Kidney capillary endothelial cell (primary cell): ENCODE results near the gene FBXW8.

ENCODE experiments used
- DNase-seq: peaks from one replicate; pipeline ENCODE4 v3.0.0-alpha.2; 2018; ENCODE audit warnings: low spot score

Gene FBXW8

DNA sequence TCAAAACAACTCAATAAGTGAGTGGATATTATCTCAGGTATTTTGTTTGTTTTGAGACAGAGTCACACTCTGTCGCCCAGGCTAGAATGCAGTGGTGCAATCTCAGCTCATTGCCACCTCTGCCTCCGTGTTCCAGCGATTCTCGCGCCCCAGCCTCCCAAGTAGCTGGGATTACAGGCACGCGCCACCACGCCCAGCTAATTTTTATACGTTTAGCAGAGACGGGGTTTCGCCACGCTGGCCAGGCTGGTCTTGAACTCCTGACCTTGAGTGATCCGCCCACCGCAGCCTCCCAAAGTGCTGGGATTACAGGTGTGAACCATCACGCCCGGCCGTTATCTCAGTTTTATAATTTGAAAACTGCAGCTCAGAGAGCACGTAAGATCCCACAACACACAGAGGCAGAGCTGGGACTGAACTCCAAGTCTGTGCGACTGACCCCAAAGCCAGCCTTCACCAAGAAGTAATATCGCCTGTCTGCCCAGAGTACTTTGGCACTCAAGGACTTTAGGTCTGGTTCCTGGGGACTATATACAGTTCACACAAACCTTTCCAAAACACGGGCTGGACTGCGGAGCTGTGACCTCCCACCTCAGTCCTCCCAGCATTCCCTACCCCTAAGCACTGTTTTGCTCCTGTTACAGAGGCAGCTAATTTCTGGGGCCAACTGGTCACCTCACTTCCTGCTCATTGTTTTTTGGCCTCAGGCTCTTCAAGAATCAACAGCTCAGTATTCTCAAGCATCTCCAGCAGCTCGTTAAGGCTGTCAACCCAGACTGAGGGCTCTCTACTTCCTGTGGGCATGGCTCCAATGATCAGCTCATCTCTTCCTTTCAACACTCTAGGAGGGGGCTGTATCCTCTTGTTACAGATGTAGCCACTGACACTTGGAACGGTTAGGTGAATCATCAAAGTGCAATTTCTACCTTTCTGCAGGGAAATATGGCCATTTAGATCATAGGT is 165.9 kb downstream of the FBXW8 start:
- peak; percentile 49 for DNase-seq

DNA sequence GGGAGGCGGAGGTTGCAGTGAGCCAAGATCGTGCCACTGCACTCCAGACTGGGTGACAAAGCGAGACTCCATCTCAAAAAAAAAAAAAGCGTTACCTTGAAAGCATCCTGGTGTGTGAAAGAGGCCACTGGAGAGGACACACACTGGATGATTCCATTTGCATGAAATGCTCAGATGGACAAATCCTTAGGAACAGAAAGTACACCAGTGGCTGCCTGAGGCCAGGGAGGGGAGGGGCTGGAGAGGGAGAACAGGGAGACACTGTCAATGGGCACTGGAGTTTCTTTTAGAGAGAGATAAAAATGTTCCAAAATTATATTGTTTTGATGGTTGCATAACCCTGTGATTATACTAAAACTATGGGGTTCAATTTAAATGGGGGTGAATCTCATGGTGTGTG is 168.7 kb downstream of the FBXW8 start:
- DNase-seq = no peak

DNA sequence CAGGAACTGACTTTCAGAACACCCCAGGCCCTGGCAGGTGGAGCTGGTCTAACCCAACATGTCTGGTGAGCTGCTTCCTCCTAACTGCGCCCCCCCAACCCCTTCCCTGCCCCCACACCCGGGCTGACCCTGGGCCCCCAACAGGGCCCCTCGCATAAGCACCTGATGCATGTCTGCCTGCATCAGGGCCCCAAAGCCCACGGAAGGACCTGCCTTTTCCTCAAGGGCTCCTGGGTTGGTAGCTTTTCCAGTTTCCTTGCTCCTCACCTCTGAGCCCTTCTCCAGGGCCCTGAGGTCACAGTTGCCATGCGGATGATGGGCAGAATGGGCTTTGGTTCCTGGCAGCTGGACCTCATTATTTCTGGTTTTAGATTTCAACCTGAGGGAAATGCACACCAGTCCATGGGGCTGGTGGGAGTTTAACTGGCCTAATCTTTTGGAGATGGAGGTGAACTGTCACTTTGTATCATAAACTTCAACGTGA is 170.0 kb downstream of the FBXW8 start:
- DNase-seq = no peak
